Tongue (tissue), 2 donors: ENCODE measurements around the gene VAMP2. TPM values are rescaled to one million over a fixed set of nuclear protein-coding genes. Genes with fewer than 3 reads are reported as not detected.
"Not testable (repeated sequence)": the region's sequence is repeated elsewhere in the genome, so short reads cannot be mapped to it uniquely, and the experiment has no call there.

Experiments
- DNase-seq: peaks from one replicate; pipeline ENCODE4 v3.0.0-alpha.2; 2015
- total RNA-seq: library from RNA; depleted of rRNA; stranded (reverse); fragments of >200 nt; gene quantifications from one replicate; pipeline ENCODE4 v1.2.3, GENCODE V29; 2014

Gene VAMP2
- total RNA-seq, 1 donor from 2014 or later, result 17.1 TPM

- DNase-seq, result peak; percentile 95
These were observed 13.6 kb upstream of the VAMP2 start, which contains the start of gene TMEM107 for GRCh38 chr17:8176197-8176940. TMEM107 (minus strand) TSS chr17:8176380; CDS start chr17:8176286, 94 bp downstream.

GRCh38 chr17:8175795-8176196 lies 13.0 kb upstream of the VAMP2 start:
- DNase-seq, result no peak

GRCh38 chr17:8173871-8174322 lies 11.1 kb upstream of the VAMP2 start:
- DNase-seq, result no peak

GRCh38 chr17:8173056-8173870 lies 10.5 kb upstream of the VAMP2 start:
- peak; percentile 98 for DNase-seq

- not testable (repeated sequence) for DNase-seq
These were observed 7.4 kb upstream of the VAMP2 start for GRCh38 chr17:8170186-8170585.

GRCh38 chr17:8167526-8167925 lies 4.8 kb upstream of the VAMP2 start:
- DNase-seq, result no peak

- DNase-seq, result no peak
These were observed 4.0 kb upstream of the VAMP2 start for GRCh38 chr17:8166731-8167130.

GRCh38 chr17:8164815-8165131 lies 2.0 kb upstream of the VAMP2 start:
- no peak for DNase-seq

GRCh38 chr17:8163978-8164814 lies 1.4 kb upstream of the VAMP2 start:
- peak; percentile 71 for DNase-seq

- DNase-seq, result peak; percentile 56
These were observed 539 bp upstream of the VAMP2 start for GRCh38 chr17:8162997-8163977.

- DNase-seq, result no peak
These were observed 1.2 kb downstream of the VAMP2 start for GRCh38 chr17:8161289-8162232.

GRCh38 chr17:8160741-8161221 lies 2.0 kb downstream of the VAMP2 start:
- no peak for DNase-seq

GRCh38 chr17:8160224-8160577 lies 2.5 kb downstream of the VAMP2 start:
- no peak for DNase-seq

GRCh38 chr17:8159459-8160223 lies 3.1 kb downstream of the VAMP2 start:
- DNase-seq, result no peak

GRCh38 chr17:8159032-8159400 lies 3.7 kb downstream of the VAMP2 start:
- no peak for DNase-seq

- peak; percentile 94 for DNase-seq
These were observed 4.3 kb downstream of the VAMP2 start for GRCh38 chr17:8158267-8159031.

GRCh38 chr17:8156246-8156992 lies 6.3 kb downstream of the VAMP2 start:
- DNase-seq, result peak; percentile 100

GRCh38 chr17:8155996-8156245 lies 6.8 kb downstream of the VAMP2 start:
- no peak for DNase-seq
